Hepatocyte (in vitro differentiated cells): Measurements from ENCODE around the gene IL20RA.

Experiments
- EZH2 ChIP-seq: fragments of 200-600 bp; sonication (generic); IDR thresholded peaks from 2 replicates; pipeline ENCODE4 v1.6.1; 2016; ENCODE audit warnings: antibody characterized with exemption, mild to moderate bottlenecking, borderline replicate concordance
- EZH2phosphoT487 ChIP-seq: fragments of 200-600 bp; sonication (generic); IDR thresholded peaks from one replicate; pipeline ENCODE4 v1.6.1; 2018; ENCODE audit warnings: antibody characterized with exemption, mild to moderate bottlenecking, low read depth, moderate library complexity; ENCODE audit not compliant: unreplicated experiment, severe bottlenecking
- TF ChIP-seq, protein P1 (sequence below): fragments of 200-600 bp; sonication (generic); IDR thresholded peaks from 2 replicates; pipeline ENCODE4 v1.5.1; 2016; ENCODE audit warnings: antibody characterized with exemption, mild to moderate bottlenecking; ENCODE audit not compliant: poor library complexity

DNA sequence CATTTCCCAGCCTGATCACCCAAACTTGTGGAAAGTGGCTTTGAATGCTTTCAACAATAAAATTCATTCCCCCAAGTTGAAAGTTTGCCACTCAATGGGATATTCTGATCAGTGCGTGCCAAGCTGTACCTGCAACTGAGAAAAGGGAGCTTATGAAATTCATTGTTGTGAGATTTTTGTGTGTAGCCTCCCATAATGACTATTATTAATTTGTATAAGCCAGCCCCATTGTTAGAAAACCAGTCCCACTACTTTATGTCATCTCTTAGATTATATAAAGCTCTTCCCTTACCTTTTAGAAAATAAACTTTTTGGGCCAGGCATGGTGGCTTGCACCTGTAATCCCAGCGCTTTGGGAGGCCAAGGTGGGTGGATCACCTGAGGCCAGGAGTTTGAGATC lies 15.9 kb downstream of the IL20RA start:
- TF ChIP-seq, protein P1, sequence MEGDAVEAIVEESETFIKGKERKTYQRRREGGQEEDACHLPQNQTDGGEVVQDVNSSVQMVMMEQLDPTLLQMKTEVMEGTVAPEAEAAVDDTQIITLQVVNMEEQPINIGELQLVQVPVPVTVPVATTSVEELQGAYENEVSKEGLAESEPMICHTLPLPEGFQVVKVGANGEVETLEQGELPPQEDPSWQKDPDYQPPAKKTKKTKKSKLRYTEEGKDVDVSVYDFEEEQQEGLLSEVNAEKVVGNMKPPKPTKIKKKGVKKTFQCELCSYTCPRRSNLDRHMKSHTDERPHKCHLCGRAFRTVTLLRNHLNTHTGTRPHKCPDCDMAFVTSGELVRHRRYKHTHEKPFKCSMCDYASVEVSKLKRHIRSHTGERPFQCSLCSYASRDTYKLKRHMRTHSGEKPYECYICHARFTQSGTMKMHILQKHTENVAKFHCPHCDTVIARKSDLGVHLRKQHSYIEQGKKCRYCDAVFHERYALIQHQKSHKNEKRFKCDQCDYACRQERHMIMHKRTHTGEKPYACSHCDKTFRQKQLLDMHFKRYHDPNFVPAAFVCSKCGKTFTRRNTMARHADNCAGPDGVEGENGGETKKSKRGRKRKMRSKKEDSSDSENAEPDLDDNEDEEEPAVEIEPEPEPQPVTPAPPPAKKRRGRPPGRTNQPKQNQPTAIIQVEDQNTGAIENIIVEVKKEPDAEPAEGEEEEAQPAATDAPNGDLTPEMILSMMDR: no peak
- TF ChIP-seq EZH2 (no peak), EZH2phosphoT487 (no peak)
